ENCODE results near the gene GALC.

The GALC gene

DNA sequence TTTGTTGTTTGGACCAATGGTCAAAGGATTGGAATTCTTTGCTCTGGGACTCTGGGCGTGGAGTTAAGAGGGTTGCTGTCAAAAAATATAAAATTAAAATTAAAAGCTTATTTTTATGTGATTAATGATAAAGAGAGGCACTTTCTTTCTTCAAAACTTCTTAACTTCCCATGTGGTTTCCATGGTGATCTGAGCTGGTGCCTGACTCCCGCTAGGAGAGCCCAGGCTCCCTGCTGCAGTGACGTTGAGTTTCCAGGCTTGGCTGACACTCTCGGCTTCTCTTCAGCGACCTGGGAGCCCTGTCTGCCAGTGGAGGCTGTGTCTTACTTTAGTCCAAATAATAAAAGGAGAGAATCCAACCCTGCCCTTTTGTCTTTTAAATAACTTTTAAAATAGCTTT, 84.4 kb downstream of the GALC start:
- Histone ChIP-seq H3K79me2 (ENCODE audit: control insufficient read depth, low read length) (no peaks in the 10 kb centered on the region), H3K4me1 (ENCODE audit: control insufficient read depth, low read length) (no peaks in the 10 kb centered on the region), H3K27me3 (ENCODE audit: control insufficient read depth, low read length) (no peaks in the 10 kb centered on the region), H4K20me1 (ENCODE audit: control insufficient read depth, insufficient read depth, low read depth, low read length) (no peaks in the 10 kb centered on the region), H3K9me3 (ENCODE audit: control insufficient read depth, insufficient read depth, low read length) (no peaks in the 10 kb centered on the region), H3K4me3 (ENCODE audit: low read length) (no peak overlapping the region), H3F3A (ENCODE audit: control insufficient read depth, insufficient read depth) (no peaks in the 10 kb centered on the region), H3K9me2 (replicated peaks; ENCODE audit: control insufficient read depth, low read length) (no peaks in the 10 kb centered on the region), H3K4me2 (ENCODE audit: low read length) (no peak overlapping the region), H3K27ac (ENCODE audit: low read depth, low read length) (no peak overlapping the region), H3K36me3 (ENCODE audit: control insufficient read depth, low read length) (no peaks in the 10 kb centered on the region)
- TF ChIP-seq EZH2phosphoT487 (IDR thresholded peaks at IDR 0.05; ENCODE audit: borderline replicate concordance, low read length): no peak
- TF ChIP-seq, protein P1, sequence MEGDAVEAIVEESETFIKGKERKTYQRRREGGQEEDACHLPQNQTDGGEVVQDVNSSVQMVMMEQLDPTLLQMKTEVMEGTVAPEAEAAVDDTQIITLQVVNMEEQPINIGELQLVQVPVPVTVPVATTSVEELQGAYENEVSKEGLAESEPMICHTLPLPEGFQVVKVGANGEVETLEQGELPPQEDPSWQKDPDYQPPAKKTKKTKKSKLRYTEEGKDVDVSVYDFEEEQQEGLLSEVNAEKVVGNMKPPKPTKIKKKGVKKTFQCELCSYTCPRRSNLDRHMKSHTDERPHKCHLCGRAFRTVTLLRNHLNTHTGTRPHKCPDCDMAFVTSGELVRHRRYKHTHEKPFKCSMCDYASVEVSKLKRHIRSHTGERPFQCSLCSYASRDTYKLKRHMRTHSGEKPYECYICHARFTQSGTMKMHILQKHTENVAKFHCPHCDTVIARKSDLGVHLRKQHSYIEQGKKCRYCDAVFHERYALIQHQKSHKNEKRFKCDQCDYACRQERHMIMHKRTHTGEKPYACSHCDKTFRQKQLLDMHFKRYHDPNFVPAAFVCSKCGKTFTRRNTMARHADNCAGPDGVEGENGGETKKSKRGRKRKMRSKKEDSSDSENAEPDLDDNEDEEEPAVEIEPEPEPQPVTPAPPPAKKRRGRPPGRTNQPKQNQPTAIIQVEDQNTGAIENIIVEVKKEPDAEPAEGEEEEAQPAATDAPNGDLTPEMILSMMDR (IDR thresholded peaks at IDR 0.05; ENCODE audit: low read depth, low read length, poor library complexity, severe bottlenecking): no peak

- Histone ChIP-seq H4K20me1 (ENCODE audit: control insufficient read depth, insufficient read depth, low read depth, low read length) (no peaks in the 10 kb centered on the region), H3K79me2 (ENCODE audit: control insufficient read depth, low read length) (no peaks in the 10 kb centered on the region), H3K36me3 (ENCODE audit: control insufficient read depth, low read length) (no peaks in the 10 kb centered on the region), H3K27me3 (ENCODE audit: control insufficient read depth, low read length) (peaks cover 13% of the 10 kb centered on the region), H3F3A (ENCODE audit: control insufficient read depth, insufficient read depth) (no peaks in the 10 kb centered on the region), H3K4me1 (ENCODE audit: control insufficient read depth, low read length) (no peaks in the 10 kb centered on the region), H3K4me3 (ENCODE audit: low read length) (no peak overlapping the region), H3K9me2 (replicated peaks; ENCODE audit: control insufficient read depth, low read length) (no peaks in the 10 kb centered on the region), H3K4me2 (ENCODE audit: low read length) (no peak overlapping the region), H3K27ac (ENCODE audit: low read depth, low read length) (no peak overlapping the region), H3K9me3 (ENCODE audit: control insufficient read depth, insufficient read depth, low read length) (no peaks in the 10 kb centered on the region)
- TF ChIP-seq, protein P1 (IDR thresholded peaks at IDR 0.05; ENCODE audit: low read depth, low read length, poor library complexity, severe bottlenecking): no peak
- no peak for TF ChIP-seq EZH2phosphoT487 (IDR thresholded peaks at IDR 0.05; ENCODE audit: borderline replicate concordance, low read length)
Observed at GRCh38 chr14:87901652-87902051, 91.3 kb downstream of the GALC start.

DNA sequence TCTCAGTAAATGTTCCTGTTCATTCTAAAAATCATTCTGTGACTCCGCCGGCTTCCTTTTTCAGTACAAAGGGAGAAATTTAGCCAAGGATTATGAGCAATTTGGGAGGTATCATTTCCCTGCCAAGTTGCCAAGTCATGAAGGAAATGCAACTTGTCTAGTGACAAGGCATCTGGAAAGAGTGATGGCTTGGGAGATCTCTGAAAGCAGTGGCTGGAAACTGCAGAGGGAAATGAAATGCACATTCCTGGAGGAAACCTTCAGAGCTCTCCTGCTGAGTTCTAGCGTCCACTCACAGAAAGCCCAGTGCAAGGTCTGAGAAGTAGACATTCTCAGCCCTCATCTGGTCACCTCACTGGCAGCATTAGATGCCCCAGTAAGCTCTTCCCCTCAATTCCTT, 91.7 kb downstream of the GALC start:
- no peaks in the 10 kb centered on the region for H3K9me3 ChIP-seq (ENCODE audit: control insufficient read depth, insufficient read depth, low read length)
- H3K4me3 ChIP-seq (ENCODE audit: low read length): no peak overlapping the region
- no peaks in the 10 kb centered on the region for H4K20me1 ChIP-seq (ENCODE audit: control insufficient read depth, insufficient read depth, low read depth, low read length)
- H3K27me3 ChIP-seq (ENCODE audit: control insufficient read depth, low read length): peaks cover 13% of the 10 kb centered on the region
- no peak for TF ChIP-seq EZH2phosphoT487 (IDR thresholded peaks at IDR 0.05; ENCODE audit: borderline replicate concordance, low read length)
- TF ChIP-seq, protein P1 (IDR thresholded peaks at IDR 0.05; ENCODE audit: low read depth, low read length, poor library complexity, severe bottlenecking): no peak
- H3K27ac ChIP-seq (ENCODE audit: low read depth, low read length): no peak overlapping the region
- H3K9me2 ChIP-seq (replicated peaks; ENCODE audit: control insufficient read depth, low read length): no peaks in the 10 kb centered on the region
- H3K36me3 ChIP-seq (ENCODE audit: control insufficient read depth, low read length): no peaks in the 10 kb centered on the region
- H3K4me2 ChIP-seq (ENCODE audit: low read length): no peak overlapping the region
- no peaks in the 10 kb centered on the region for H3K79me2 ChIP-seq (ENCODE audit: control insufficient read depth, low read length)
- no peaks in the 10 kb centered on the region for H3F3A ChIP-seq (ENCODE audit: control insufficient read depth, insufficient read depth)
- H3K4me1 ChIP-seq (ENCODE audit: control insufficient read depth, low read length): no peaks in the 10 kb centered on the region

DNA sequence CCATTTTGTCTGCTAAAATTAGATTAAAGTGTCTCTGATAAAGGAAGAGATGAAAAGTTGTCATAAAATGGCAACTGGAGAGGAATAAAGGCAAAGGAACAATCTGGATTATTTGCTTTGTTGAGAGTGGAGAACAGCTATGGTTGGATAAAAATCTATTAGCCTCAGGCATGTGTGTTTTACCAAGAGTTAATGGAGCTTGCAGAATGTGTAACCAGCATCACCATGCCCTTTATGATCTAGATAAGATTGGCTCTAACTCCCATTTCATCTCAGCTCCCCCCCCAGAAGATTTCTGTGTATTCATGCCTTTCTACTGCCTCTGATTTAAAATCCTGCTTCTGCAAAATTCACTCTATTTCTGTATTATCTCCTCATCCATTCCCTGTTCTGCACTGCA, 93.8 kb downstream of the GALC start:
- Histone ChIP-seq H3K4me2 (ENCODE audit: low read length) (no peak overlapping the region), H3K79me2 (ENCODE audit: control insufficient read depth, low read length) (no peaks in the 10 kb centered on the region), H3K27ac (ENCODE audit: low read depth, low read length) (no peak overlapping the region), H3F3A (ENCODE audit: control insufficient read depth, insufficient read depth) (no peaks in the 10 kb centered on the region), H3K4me3 (ENCODE audit: low read length) (no peak overlapping the region), H3K4me1 (ENCODE audit: control insufficient read depth, low read length) (no peaks in the 10 kb centered on the region), H3K27me3 (ENCODE audit: control insufficient read depth, low read length) (peaks cover 16% of the 10 kb centered on the region), H4K20me1 (ENCODE audit: control insufficient read depth, insufficient read depth, low read depth, low read length) (no peaks in the 10 kb centered on the region), H3K36me3 (ENCODE audit: control insufficient read depth, low read length) (no peaks in the 10 kb centered on the region), H3K9me2 (replicated peaks; ENCODE audit: control insufficient read depth, low read length) (no peaks in the 10 kb centered on the region), H3K9me3 (ENCODE audit: control insufficient read depth, insufficient read depth, low read length) (no peaks in the 10 kb centered on the region)
- TF ChIP-seq, protein P1 (IDR thresholded peaks at IDR 0.05; ENCODE audit: low read depth, low read length, poor library complexity, severe bottlenecking): no peak
- TF ChIP-seq EZH2phosphoT487 (IDR thresholded peaks at IDR 0.05; ENCODE audit: borderline replicate concordance, low read length): no peak

Measured in DOHH2 (cell line).